ENCODE measurements around the gene HECTD1.
"Not testable (repeated sequence)": the region's sequence is repeated elsewhere in the genome, so short reads cannot be mapped to it uniquely, and the experiment has no call there.

Gene HECTD1

DNA sequence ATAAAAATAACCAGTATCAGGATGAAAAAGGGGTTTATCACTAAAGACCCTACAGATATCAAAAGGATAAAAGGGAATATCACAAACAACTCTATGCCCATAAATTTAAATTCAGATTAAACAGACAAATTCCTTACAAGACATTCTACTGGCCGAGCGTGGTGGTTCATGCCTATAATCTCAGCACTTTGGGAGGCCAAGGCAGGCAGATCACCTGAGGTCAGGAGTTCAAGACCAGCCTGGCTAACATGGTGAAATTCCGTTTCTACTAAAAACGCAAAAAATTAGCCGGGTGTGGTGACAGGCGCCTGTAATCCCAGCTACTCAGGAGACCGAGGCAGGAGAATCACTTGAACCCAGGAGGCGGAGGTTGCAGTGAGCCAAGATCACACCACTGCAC is 15.0 kb downstream of the HECTD1 start:
- DNase-seq: not testable (repeated sequence)

DNA sequence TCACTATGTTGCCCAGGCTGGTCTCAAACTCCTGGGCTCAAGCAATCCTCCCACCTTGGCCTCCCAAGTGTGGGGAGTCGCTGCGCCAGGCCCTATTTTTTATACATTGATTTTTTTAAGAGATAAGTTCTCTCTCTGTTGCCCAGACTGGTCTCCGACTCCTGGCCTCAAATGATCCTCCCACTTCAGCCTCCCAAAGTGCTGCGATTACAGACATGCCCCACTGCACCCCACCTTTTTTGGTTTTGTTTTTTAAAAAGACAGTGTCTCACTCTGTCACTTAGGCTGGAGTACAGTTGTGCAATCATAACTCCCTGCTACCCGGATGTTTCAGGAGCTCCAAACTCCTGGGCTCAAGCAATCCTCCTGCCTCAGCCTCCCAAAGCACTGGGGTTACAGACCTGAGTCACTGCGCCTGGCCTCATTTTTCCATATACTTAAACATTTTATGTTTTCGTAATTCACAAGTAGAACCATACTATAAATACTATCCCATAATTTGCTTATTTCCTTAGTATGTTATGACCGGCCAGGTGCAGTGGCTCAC is 16.8 kb downstream of the HECTD1 start:
- no peak for DNase-seq

DNA sequence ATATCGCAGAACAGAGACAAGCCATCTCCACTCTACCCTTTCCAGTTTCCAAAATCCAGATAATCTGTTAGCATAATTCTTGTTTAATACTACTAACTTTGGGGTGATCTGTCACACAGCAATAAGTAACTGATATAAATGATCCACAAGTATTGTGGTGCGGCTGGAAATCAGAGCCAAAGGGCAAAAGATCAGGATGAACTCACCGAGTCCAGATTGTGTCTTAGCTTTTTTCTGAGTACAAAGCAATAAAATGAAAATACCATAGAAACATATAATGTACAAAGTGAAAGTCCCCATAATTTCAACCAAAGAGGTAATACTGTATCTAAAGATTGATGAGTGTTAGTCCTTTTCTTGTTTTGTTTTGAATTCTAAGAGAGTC is 17.4 kb downstream of the HECTD1 start:
- no peak for DNase-seq

DNA sequence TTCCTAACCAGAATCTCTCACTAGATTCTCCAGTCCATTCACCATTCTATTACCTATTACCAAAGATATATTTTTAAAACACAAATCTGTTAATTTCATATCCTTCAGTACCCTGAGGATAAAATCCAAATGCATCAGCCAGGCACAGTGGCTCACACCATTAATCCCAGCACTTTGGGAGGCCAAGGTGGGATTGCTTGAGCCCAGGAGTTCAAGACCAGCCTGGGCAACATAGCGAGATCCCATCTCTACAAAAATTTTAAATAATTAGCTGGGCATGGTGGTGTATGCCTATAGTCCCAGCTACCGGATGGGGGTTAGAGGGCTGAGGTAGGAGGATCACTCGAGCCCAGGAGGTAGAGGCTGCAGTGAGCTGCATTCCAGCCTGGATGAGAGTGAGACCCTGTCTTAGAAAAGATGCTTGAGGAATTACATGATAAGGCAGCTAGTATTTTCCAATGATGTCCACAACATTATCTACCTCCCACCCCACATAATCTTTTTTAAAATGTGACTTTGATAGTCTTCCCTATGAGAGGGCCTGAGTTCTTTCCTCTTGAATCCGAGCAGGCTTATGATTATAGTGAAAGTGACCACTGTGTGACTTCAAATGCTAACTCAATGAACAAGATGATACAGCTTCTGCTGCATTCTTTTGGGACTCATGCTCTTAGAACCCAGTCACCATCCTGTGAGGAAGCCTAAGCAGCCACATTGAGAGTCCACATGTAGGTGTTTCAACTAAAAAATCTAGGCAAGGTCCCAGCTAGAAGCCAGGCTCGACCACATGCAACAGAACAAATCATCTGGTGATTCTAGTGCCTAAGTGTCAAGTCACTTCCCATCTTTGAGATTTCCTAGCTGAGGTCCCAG is 18.0 kb downstream of the HECTD1 start:
- DNase-seq: no peak

DNA sequence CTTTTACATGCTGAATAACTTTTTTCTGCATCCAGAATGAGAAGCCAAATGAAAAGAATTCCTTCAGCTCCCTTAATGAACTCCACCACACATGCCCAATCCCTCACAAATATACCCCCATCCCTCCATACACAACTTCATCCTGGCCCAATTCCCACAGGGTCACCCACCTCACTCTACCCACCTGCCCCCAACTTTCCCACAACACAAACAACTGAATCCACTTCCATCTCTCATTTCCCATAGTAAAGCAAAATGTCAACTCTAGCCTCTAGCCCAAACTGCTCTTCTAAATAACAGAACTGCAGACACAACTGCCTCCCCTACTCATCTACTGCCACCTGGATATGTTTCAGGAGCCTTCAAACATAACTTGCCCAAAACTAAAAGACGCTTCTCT is 18.8 kb downstream of the HECTD1 start:
- DNase-seq: no peak

DNA sequence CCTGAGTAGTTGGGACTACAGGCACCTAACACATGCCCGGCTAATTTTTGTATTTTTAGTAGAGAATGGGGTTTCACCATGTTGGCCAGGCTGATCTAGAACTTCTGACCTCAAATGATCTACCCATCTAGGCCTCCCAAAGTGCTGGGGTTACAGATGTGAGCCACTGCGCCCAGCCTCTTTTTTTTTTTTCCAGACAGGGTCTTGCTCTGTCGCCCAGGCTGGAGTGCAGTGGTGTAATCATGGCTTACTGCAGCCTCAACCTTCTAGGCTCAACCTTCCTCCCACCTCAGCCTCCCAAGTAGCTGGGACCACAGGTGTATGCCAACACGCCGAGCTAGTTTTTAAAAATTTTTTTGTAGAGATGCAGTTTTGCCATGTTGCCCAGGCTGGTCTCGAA is 25.6 kb downstream of the HECTD1 start:
- not testable (repeated sequence) for DNase-seq

DNA sequence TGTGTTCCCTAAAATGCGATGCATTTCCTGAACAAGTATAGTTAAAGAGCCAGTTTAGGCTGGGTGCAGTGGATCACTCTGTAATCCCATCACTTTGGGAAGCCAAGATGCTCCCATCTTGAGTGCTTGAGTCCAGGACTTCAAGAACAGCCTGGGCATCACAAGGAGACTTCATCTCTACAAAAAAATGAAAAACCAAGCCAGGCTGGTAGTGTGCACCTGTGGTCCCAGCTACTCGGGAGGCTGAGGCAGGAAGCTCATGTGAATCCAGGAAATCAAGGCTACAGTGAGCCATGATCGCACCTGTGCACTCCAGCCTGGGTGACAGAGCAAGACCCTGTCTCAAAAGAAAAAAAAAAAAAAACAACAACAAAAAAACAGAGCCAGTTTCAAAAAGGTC is 26.3 kb downstream of the HECTD1 start:
- DNase-seq: no peak

DNA sequence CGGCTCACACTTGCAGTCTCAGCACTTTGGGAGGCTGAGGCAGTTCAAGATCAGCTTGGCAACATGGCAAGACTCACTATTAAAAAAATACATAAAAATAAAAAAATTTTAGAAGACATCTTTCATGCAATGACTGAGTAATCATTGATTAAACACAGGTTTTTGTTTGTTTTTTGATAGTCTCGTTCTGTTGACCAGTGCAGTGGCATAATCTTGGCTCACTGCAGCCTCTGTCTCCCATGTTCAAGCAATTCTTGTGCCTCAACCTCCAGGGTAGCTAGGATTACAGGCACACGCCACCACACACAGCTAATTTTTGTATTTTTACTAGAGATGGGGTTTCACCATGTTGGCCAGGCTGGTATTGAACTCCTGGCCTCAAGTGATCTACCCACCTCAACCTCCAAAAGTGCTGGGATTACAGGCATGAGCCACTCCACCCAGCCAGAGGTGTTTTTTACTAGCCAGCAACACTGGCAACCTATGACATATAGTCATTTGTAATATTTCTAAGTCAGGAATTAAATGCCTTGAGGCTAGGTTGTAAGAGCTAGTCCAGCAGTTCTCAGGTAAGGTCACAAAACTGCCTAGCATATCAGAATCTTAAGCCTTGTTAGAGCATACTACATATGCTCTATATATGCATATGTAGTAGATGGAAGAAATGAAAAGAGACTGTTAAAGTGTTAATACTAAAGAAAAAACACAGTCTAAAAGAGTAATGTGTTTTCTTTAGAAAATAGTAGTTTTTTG is 27.1 kb downstream of the HECTD1 start:
- DNase-seq: no peak

DNA sequence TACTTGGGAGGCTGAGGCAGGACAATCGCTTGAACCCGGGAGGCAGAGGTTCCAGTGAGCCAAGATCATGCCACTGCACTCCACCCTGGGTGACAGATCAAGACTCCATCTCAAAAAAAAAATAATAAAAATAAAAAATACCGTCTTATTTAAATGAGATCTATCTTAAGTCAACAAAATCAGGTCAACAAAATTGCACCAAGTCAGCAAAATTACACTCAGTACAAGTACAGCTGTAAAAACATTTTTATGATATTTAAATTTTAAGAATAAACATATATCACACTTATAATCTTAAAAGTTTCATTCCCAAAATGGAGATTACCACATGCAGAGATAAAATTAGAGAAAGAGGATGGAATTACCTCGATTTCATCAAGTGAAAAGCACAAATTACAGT is 33.2 kb downstream of the HECTD1 start:
- no peak for DNase-seq

DNA sequence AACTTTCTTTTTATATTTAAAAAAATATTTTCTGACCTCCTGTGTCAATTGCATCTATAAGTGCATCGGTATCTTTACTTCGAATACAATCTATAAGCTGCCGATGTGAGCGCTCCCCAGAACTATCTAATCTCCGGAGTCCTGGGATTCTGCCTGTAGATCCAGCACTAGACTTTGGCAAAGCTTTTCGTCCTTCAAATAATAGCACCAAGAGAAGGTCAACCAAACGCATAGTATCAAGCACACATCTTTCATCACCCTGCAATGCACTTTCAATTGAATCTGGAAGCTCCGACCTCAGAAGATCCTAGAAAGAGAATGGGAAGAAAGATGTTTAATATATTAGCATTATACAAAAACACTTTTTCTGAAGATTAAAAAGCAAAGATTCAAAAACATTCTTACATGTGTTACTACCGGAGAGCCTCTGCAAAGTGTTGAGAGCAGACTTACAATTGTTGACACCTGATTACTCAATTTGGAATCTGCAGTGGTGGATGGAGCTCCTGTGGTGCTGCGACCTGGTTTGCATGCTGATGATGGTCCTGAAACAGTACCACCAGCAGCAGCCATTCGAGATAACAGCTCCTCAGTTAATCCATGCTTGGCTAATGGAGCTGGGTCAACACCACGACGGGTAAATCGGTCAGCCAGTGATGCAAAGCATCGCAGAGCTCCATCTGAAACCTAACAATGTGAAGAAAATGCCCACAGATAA is 34.3 kb downstream of the HECTD1 start:
- DNase-seq: no peak

DNA sequence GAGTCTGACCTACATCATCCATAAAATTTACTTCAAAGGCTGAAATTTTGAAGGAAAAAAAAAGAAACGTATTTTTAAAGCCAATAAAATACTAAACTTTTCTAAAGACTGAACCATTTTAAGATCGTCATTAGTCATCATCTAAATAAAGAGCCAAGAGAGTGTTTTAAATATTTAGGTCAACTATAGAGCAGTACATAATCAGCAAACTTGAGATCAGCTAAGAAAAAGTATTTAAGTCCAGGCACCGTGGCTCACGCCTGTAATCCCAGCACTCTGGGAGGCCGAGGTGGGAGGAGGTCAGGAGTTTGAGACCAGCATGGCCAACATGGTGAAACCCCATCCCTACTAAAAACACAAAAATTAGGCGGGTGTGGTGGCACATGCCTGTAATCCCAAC is 35.5 kb downstream of the HECTD1 start:
- DNase-seq: no peak

DNA sequence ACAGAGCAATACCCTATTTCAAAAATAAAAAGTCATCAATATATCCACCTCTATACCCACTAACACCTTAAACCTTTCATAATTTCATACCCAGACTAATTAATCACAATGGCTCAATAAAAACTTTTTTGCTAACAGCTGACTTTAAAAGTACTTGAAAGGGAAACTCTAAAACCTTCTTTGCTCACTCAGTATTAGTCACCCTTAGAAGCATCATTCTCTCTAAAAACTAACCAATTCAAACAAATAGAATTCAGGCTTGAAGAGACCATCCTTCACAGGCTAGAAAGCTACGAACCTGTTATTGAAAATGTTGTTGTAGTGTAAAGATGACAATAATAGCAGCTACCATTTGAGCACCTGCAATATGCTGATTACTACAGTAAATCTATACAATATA is 37.2 kb downstream of the HECTD1 start:
- no peak for DNase-seq

DNA sequence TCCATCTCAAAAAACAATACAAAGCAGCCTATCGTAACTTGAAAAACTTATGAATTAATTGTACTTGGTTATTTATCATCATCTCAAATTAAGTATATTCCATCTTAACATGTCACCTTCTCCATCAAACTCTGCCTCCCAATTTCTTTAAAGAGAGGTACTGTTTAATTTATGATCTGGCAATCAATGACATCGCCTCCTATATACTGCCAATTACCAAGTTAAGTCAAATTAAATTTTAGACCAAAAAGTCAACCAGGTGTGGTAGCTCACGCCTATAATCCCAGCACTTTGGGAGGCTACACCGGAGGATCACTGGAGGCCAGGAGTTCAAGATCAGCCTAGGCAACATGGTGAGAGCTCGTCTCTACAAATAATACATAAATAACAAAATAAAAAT is 37.7 kb downstream of the HECTD1 start:
- no peak for DNase-seq

DNA sequence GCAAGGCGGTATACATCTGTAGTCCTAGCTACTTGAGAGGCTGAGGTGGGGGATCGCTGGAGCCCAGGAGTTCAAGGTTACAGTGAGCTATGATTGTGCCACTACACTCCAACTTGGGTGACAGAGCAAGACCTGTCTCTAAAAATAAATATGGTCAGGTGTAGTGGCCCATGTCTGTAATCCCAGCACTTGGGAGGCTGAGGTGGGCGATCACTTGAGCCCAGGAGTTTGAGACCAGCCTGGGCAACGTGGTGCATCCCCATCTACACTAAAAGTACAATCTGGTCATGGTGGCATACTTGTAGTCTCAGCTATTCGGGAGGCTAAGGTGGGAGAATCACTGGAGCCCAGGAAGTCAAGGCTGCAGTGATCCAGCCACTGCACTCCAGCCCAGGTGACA is 40.6 kb downstream of the HECTD1 start:
- DNase-seq: no peak

DNA sequence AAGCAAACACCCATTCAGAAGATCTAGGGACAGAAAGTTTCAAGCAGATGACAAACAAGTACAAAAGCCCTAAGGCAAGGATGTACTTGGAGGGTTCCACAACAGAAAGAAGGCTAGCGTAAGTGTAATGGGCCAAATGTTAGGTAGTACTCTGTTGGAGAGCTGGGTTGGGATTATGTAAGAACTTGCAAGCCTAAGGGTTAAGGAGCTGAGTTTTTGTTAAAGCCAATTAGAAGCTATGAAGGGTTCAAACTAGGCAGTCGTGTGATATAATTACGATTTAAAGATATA is 41.4 kb downstream of the HECTD1 start:
- DNase-seq: no peak

DNA sequence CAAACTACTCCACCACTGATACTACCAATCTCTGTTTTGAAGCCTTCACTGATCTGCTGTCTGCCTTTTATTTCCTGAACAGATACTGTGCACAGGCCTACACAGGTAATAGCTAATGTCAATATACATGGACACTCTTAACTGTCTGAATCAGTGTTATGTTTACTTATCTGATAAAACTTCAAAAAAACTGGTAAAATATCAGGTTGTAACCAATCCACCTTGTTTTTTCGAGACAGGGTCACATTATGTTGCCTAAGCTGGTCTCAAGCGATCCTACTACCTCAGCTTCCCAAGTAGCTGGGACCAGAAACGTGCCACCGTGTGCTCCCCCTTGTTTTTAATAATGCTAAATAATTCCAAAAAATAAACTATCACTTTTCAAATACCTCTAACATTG is 43.5 kb downstream of the HECTD1 start:
- DNase-seq: no peak

DNA sequence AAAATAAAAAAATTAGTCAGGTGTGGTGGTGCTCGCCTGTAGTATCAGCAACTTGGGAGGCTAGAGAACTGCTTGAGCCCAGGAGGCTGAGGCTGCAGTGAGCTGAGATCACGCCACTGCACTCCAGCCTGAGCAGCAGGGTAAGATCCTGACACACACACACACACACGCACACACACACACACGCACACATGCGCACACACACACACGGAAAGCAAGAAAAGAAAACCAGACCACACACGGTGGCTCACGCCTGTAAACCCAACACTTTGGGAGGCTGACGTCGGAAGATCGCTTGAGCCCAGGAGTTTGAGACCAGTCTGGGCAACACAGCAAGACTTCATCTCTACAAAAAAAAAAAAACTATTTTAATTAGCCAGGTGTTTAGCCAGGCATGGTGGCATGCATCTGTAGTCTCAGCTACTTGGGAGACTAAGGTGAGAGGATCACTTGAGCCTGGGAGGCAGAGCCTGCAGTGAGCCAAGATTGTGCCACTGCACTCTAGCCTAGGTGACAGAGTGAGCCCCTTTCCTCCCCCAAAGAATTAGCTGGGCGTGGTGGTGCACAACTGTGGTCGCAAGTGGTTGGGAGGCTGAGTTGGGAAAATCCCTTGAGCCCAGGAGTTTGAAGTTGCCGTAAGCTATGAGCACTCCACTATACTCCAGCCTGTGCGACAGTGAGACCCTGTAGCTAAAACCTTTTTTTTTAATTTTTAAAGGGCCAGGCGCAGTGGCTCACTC is 44.5 kb downstream of the HECTD1 start:
- no peak for DNase-seq

DNA sequence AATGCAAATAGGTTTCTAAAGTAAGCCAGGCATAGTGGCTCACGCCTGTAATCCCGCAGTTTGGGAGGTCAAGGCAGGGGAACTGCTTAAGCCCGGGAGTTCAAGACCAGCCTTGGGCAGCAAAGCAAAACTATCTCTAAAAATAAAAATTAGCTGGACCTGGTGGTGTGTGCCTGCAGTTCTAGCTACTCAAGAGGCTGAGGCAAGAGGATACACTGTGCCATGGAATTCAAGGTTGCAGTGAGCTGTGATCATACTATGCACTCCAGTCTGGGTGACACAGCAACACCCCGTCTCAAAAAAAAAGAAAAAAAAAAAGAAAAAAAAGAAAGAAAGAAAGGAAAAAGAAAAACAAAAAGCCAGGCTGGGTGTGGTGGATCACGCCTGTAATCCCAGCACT is 46.3 kb downstream of the HECTD1 start:
- no peak for DNase-seq

DNA sequence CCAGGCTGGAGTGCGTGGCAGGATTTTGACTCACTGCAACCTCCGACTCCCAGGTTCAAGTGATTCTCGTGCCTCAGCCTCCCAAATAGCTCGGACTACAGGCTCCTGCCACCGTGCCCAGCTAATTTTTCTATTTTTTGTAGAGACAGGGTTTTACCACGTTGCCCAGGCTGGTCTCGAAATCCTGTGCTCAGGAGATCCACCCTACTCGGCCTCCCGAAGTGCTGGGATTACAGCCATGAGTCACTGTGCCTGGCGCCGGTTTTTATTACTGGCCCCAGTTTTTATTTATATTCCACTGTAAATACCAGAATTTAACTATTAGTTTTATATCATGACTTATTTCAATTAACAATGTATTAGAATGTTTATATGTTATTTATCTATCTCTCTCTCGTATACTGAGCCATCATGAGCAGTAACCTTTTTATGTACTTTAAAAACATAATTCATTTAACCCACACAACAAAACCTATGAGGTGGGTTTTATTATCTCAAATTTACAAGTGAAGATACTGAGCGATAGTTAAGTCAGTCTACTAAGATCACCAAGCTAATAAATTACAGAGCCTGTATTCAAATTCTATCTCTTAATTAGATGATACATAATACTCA is 47.8 kb downstream of the HECTD1 start:
- no peak for DNase-seq

DNA sequence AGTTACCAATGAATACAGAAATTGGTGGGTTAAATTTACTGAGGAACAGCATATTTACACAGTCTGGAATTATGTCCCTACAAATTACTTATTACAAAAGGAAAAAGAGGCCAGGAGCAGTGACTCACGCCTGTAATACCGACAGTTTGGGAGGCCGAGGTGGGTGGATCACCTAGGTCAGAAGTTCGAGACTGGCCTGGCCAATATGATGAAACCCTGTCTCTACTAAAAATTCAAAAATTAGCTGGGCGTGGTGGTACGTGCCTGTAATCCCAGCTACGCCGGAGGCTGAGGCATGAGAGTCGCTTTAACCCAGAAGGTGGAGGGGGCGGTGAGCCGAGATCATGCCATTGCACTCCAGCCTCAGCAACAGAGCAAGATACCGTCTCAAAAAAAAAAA is 52.6 kb downstream of the HECTD1 start:
- DNase-seq: no peak

DNA sequence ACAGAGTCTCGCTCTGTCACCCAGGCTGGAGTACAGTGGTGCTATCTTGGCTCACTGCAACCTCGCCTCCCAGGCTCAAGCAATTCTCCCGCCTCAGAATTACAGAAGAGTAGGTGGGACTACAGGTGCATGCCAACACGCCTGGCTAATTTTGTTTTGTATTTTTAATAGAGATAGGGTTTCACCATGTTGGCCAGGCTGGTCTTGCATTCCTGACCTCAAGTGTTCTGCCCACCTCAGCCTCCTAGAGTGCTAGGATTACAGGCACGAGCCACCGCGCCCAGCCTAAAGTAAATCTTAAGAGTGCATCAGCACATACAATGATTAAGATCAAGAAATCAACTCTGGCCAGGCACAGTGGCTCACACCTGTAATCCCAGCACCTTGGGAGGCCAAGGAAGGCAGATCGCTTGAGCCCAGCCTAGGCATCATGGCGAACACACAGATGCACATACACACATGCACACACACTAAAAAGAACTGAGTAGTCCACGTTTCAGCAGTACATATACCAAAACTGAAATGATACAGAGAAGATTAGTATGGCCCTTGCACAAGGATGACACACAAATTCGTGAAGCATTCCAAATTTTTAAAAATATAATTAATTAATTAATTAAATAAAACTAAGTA is 65.0 kb downstream of the HECTD1 start:
- no peak for DNase-seq

DNA sequence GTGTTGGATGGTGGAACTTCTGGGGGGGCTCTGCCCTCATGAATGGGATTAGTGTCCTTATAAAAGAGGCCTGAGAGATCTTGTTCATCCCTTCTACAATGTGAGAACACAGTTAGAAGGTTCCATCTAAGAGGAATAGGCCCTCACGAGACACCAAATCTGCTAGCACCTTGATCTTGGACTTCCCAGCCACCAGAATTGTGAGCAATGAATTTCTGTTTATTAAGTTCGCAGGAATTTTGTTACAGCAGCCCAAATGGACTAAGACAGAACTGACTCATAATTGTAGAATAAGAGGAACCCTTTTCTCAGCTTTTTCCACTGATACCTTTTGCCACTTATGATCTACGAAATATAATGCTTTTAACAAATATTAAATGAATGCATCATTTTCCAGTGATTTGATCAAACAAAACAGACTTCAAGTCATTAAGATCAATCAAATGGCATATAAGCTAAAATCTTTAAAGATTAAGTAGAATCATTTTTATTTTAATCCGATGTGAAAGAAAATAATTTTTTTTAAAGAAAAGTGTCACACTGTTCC is 68.2 kb downstream of the HECTD1 start:
- DNase-seq: no peak

All from activated T-cell treated with anti-CD3 and anti-CD28 coated beads for 4 hours (primary cell).